GM19035 (cell line): Measurements from ENCODE around the gene SUSD4.
"Not testable (repeated sequence)": the region's sequence is repeated elsewhere in the genome, so short reads cannot be mapped to it uniquely, and the experiment has no call there.

Experiments used
- ATAC-seq: cut with Tn5 transposase; IDR thresholded peaks from one replicate; pipeline ENCODE4 v1.9.1; 2021; ENCODE audit not compliant: unreplicated experiment

Gene SUSD4

DNA sequence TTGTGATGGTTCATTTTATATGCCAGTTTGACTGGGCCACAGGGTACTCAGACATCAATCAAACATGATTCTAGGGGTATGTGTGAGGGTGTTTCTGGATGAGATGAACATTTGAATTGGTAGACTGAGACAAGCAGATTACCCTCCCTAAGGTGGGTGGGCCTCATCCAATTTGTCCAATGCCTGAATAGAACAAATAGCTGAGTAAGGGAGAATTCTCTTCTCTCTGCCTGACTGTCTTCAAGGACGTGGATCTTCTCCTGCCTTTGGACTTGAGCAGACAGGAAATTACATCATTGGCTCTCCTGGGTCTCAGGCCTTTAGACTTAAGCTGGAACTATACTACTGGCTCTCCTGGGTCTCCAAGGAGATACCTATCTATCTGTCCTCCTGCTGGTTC lies 64.4 kb downstream of the SUSD4 start:
- no peak for ATAC-seq

GRCh38 chr1:223298701-223299100 lies 65.3 kb downstream of the SUSD4 start:
- no peak for ATAC-seq

DNA sequence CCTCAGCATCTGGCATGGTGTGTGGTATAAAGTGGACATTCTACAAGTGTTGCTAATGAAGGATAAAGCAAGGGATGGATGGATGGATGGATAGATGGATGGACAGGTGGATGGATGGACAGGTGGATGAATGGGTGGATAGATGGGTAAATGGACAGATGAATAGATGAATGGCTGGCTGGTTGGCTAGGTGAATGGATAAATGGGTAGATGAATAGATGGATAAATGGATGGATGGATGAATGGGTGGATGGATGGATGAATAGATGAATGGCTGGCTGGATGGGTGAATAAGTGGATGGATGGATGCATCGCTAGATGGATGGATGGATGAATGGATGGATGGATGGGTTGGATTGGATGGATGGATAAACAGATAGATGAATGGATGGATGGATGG lies 66.2 kb downstream of the SUSD4 start:
- no peak for ATAC-seq

GRCh38 chr1:223291796-223292195 lies 72.2 kb downstream of the SUSD4 start:
- ATAC-seq: no peak

GRCh38 chr1:223290397-223290796 lies 73.6 kb downstream of the SUSD4 start:
- no peak for ATAC-seq

GRCh38 chr1:223289621-223290020 lies 74.4 kb downstream of the SUSD4 start:
- no peak for ATAC-seq

- no peak for ATAC-seq
Measured at GRCh38 chr1:223288826-223289225, 75.2 kb downstream of the SUSD4 start.

DNA sequence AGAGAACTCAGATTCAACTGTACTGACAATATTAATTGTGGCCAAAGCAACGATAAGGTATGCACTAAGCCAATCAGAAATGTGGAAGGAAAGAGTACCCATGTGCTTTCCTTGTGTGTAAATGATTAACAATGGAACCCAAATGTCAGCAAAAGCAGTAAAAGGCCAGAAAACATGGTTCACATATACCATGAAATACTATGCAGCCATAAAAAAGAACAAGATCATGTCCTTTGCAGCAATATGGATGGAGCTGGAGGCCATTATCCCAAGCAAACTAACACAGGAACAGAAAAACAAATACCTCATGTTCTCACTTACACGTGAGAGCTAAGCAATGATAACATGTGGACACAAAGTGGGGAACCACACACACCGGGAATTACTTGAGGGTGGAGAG lies 78.5 kb downstream of the SUSD4 start:
- ATAC-seq: no peak

GRCh38 chr1:223283697-223284096 lies 80.3 kb downstream of the SUSD4 start:
- not testable (repeated sequence) for ATAC-seq

DNA sequence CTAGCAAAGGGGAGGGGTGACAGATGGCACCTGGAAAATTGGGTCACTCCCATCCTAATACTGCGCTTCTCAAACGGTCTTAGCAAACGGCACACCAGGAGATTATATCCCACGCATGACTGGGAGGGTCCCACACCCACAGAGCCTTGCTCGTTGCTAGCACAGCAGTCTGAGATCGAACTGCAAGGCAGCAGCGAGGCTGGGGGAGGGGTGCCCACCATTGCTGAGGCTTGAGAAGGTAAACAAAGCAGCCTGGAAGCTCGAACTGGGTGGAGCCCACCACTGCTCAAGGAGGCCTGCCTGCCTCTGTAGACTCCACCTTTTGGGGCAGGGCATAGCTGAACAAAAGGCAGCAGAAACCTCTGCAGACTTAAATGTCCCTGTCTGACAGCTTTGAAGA lies 85.7 kb downstream of the SUSD4 start:
- ATAC-seq: not testable (repeated sequence)

GRCh38 chr1:223276029-223276428 lies 87.9 kb downstream of the SUSD4 start:
- no peak for ATAC-seq

DNA sequence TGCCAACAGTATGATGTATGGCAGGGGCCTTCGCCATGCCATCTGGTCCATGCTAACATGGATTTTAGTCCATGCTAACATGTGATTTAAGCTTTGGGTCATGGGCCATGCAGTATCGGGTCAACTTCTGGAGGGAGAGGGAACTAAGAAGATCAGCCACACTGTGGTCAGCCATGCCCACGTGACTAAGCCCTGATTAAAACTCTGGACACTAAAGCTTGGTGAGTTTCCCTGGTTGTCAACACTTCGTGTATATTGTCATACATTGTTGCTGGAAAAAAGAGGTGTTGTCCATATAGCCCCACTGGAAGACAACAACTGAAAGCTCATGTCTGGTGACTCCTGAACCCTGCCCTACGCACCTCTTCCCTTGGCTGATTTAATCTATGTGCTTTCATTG lies 90.5 kb downstream of the SUSD4 start:
- no peak for ATAC-seq

DNA sequence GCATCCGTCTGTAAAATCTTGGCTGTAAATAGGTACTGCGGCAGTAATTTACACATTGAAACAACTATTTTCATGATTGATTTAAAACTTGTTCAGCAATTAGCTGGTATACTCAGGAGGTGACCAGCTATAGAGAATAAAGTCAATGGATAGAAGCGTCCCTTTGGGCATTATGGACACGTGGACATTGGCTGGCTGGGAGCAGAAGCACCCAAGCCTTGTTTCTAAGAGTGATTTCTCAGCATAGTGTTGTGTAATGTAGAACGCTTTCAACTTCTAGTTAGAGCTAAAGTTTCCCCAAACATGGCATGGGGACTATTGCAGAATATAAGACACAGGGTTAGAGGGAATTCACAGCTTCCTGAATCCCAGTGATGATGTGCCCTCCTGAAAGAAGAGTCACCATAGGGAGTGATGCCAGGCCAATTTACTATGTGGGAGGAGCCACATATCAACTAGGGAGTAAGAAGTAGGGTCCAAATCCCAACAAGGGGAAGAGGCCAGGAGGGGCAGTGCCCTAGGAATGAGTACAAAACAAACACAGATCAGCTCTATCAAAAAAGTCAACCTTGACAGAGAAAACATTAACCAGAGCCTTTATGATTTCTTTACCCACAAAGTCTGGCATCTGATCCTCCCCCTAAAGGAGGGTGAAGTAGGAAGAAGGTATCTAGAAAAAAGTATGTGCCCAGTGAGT lies 92.7 kb downstream of the SUSD4 start:
- no peak for ATAC-seq

GRCh38 chr1:223270155-223270554 lies 93.8 kb downstream of the SUSD4 start:
- ATAC-seq: no peak

GRCh38 chr1:223269006-223269405 lies 95.0 kb downstream of the SUSD4 start:
- ATAC-seq: no peak

DNA sequence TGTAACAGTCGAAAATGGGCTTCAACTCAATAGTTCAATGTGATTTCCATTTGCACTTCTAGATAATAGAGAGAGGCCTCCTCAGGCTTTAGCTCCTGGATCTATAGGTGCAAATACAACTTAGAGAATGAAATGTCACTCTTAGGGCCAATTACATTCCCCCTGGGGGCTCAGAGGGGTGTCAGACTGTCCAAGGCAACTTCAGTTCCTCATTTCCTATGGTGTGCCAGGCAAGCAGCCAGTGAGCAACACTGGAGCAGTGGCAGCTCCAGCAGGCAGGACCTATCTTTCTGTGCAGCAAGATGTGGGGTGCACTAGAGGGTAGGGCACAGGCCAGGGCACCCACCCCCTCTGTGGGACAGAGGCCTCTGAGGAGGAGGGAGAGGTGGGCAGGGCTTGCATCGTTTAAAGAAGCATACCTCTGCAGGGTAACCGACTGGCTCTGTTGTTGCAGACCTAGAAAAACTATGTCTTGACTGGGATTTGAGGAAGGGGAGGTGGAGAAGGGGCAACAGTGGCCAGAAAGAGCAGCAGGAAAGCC lies 97.3 kb downstream of the SUSD4 start:
- no peak for ATAC-seq

DNA sequence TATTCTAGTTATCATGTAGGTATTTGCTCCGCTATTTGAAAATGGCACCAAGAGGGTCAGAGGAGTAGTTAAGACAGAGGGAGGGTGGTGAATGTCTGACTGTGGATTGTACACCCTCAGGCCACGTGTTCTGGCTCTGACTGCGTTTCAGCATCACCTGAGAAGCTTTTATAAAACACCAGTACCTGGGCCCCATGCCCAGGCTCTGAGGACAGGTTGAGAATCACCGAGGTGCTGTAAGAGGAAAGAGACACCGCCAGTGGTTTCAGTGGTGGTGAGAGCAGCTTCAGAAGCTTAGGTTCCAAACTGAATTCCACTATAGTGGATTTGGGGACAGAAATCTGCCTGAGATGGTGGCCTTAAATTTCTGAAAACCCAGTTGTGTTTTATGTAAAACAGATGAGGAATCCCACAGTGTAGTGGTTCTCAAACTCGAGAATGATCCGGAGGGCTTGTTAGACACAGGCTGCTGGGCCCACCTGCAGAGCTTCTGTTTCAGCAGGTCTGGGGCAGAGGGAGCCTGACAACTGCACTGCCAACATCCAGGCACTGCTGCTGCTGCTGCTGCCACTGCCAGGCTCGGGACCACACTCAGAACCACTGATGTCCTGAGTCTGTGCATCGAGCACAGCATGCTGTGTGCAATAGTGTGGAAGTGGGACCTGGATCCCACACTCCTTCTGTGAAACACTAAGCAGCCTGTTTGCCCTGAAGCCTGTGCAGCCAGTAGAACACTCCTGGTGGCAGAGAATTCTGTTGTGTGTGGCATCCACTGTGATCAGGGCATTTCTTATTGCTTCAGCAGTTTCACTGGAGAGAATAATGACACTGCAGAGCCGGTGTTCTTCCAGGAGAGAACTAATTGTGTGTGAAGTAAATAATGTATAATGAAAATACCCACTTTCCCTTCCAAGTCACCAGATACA lies 98.7 kb downstream of the SUSD4 start:
- no peak for ATAC-seq

- ATAC-seq: no peak
Measured at GRCh38 chr1:223264529-223264928, 99.4 kb downstream of the SUSD4 start.

DNA sequence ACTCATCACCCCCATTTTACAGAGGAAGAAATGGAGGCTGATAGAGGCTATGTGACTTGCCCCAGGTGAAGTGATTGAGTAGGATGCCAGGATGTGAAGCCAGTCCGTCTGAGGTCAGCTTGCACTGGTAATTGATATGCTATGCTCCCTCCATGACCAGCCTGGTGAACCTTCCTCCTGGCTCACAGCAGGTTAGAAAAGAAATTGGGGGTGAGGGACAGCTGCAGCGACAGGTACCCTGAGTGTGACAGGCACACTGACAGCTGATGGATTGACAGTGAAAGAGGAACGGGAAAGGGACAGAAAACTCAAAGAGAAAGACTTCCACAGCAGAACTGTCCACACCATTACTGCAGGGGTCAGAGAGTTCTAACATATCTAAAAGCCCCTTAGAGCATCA lies 102.1 kb downstream of the SUSD4 start:
- no peak for ATAC-seq

GRCh38 chr1:223260712-223261111 lies 103.3 kb downstream of the SUSD4 start:
- ATAC-seq: no peak

- no peak for ATAC-seq
Measured at GRCh38 chr1:223259462-223259861, 104.5 kb downstream of the SUSD4 start.

DNA sequence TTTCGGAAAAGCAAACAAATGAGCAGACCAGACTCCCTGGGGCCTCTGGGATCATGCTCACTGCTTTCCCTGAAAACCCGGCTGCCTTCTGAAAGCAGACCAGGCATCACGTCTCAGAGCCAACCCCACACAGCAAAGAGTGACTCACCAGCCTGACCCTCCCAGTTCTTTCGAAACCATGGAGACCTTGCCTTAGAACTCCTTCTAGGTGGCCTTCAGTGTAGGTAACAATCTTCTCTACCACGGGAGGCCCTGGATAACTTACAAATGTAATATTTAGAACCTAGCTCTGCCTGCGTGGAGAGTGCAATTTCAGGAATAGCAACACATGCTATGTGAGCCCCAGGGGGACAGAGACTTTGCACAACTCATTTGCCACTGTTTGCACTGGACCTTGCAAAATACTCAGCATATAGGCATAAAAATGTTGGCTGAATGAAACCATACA lies 105.2 kb downstream of the SUSD4 start:
- ATAC-seq: no peak
